HG03442 (cell line): ENCODE measurements around the gene KCNJ5.

Source experiments
- ATAC-seq: cut with Tn5 transposase; IDR thresholded peaks from one replicate; pipeline ENCODE4 v1.9.1; 2021; ENCODE audit warnings: mild to moderate bottlenecking, moderate library complexity; ENCODE audit not compliant: unreplicated experiment

The KCNJ5 gene

GRCh38 chr11:128890543-128891368 is at the start of gene KCNJ5:
Gene KCNJ5, plus strand, starts transcription at chr11:128891356. Its CDS starts 19,918 bp downstream, at chr11:128911274.
- ATAC-seq, result no peak

GRCh38 chr11:128841461-128842072 is 49.6 kb upstream of the KCNJ5 start:
- peak; percentile 59 for ATAC-seq

GRCh38 chr11:128843198-128843785 is 47.9 kb upstream of the KCNJ5 start:
- ATAC-seq, result no peak

GRCh38 chr11:128845334-128845780 is 45.8 kb upstream of the KCNJ5 start:
- ATAC-seq, result no peak

- ATAC-seq, result no peak
Observed at GRCh38 chr11:128846985-128847384, 44.2 kb upstream of the KCNJ5 start.

- ATAC-seq, result peak; percentile 89
Observed at GRCh38 chr11:128848815-128849455, 42.2 kb upstream of the KCNJ5 start.

GRCh38 chr11:128852327-128853023 is 38.7 kb upstream of the KCNJ5 start:
- no peak for ATAC-seq

GRCh38 chr11:128853559-128853958 is 37.6 kb upstream of the KCNJ5 start:
- ATAC-seq, result no peak

- no peak for ATAC-seq
Observed at GRCh38 chr11:128854841-128855240, 36.3 kb upstream of the KCNJ5 start.

- ATAC-seq, result no peak
Observed at GRCh38 chr11:128856241-128856640, 34.9 kb upstream of the KCNJ5 start.

- no peak for ATAC-seq
Observed at GRCh38 chr11:128857341-128857740, 33.8 kb upstream of the KCNJ5 start.

GRCh38 chr11:128859563-128860441 is 31.4 kb upstream of the KCNJ5 start:
- peak; percentile 91 for ATAC-seq

GRCh38 chr11:128860571-128861361 is 30.4 kb upstream of the KCNJ5 start:
- ATAC-seq, result no peak

- ATAC-seq, result no peak
Observed at GRCh38 chr11:128862406-128862805, 28.8 kb upstream of the KCNJ5 start.

- no peak for ATAC-seq
Observed at GRCh38 chr11:128862908-128863660, 28.1 kb upstream of the KCNJ5 start.

- no peak for ATAC-seq
Observed at GRCh38 chr11:128865490-128865889, 25.7 kb upstream of the KCNJ5 start.

- no peak for ATAC-seq
Observed at GRCh38 chr11:128867277-128867676, 23.9 kb upstream of the KCNJ5 start, which contains the start of gene KCNJ1. Gene KCNJ1, minus strand, starts transcription at chr11:128867296. Its CDS starts 27,053 bp downstream, at chr11:128840243.
